WTC11 (cell line): ENCODE results near the gene ABCG4.

Experiments
- CREM ChIP-seq: sonication (generic); formaldehyde crosslinking; IDR thresholded peaks from 2 replicates; pipeline ENCODE4 v1.8.1; 2022; ENCODE audit warnings: mild to moderate bottlenecking, missing genetic modification reagents, moderate library complexity
- CTCF ChIP-seq: fragments of 200-600 bp; IDR thresholded peaks from 2 replicates; pipeline ENCODE4 v1.8.0; 2022; ENCODE audit warnings: antibody characterized with exemption
- ESRRA ChIP-seq: sonication (generic); formaldehyde crosslinking; IDR thresholded peaks from 2 replicates; pipeline ENCODE4 v1.8.1; 2022; ENCODE audit warnings: mild to moderate bottlenecking, missing genetic modification reagents, borderline replicate concordance
- ETV6 ChIP-seq: sonication (generic); formaldehyde crosslinking; IDR thresholded peaks from 2 replicates; pipeline ENCODE4 v1.8.1; 2022; ENCODE audit warnings: mild to moderate bottlenecking, missing genetic modification reagents
- JUN ChIP-seq: sonication (generic); formaldehyde crosslinking; IDR thresholded peaks from 2 replicates; pipeline ENCODE4 v1.8.0; 2023; ENCODE audit warnings: mild to moderate bottlenecking, missing genetic modification reagents
- NFE2L1 ChIP-seq: sonication (generic); formaldehyde crosslinking; IDR thresholded peaks from 2 replicates; pipeline ENCODE4 v1.8.1; 2023; ENCODE audit warnings: missing genetic modification reagents
- NR2C2 ChIP-seq: sonication (generic); formaldehyde crosslinking; IDR thresholded peaks from 2 replicates; pipeline ENCODE4 v1.8.0; 2022; ENCODE audit warnings: mild to moderate bottlenecking, missing genetic modification reagents
- SOX15 ChIP-seq: fragments of 250-450 bp; sonication (Bioruptor Pico); IDR thresholded peaks from 2 replicates; pipeline ENCODE4 v1.9.0; 2021; ENCODE audit warnings: mild to moderate bottlenecking
- SP1 ChIP-seq: sonication (generic); formaldehyde crosslinking; conservative IDR thresholded peaks from 2 replicates; pipeline ENCODE4 v1.8.1; 2022; ENCODE audit warnings: missing genetic modification reagents
- ZNF121 ChIP-seq: sonication (generic); formaldehyde crosslinking; IDR thresholded peaks from 2 replicates; pipeline ENCODE4 v1.8.0; 2023; ENCODE audit warnings: missing genetic modification reagents
- ZNF219 ChIP-seq: sonication (generic); formaldehyde crosslinking; IDR thresholded peaks from 2 replicates; pipeline ENCODE4 v1.8.0; 2023; ENCODE audit warnings: missing genetic modification reagents, mild to moderate bottlenecking, borderline replicate concordance
- TF ChIP-seq, protein P1 (sequence below): sonication (generic); formaldehyde crosslinking; IDR thresholded peaks from 2 replicates; pipeline ENCODE4 v1.8.1; 2023; ENCODE audit warnings: mild to moderate bottlenecking, missing genetic modification reagents

DNA sequence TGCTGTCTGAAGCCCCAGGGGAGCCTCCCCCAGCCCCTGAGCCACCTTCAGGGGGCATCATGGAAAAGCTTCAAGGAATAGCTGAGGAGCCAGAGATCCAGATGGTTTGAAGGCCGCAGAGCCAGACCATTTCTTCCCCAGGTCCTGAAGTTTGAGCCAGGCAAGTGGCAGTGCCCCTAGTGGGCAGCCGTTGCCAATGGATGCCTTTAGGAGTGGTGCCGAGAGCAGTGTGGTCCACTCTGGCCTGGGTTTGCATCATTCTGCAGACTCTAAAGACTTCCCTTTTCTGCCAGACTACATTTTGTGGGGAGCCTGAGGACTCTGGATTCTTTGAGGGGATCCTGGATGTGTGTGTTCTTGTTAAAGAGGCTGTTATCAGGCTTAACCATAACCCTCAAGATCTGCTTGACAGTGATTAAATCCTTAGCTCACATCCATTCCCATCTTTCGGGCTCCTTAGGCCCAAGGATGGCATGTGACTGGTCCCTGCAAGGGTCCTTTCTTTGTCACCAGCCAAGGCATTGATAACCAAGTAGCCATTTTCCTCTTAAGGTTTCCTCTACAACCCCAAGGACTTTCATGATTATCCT lies 14.4 kb upstream of the ABCG4 start:
- TF ChIP-seq CTCF (no peak; the same call in 1 of the 2 replicates), ESRRA (CRISPR knock-in tag) (no peak), JUN (CRISPR knock-in tag) (no peak), NR2C2 (CRISPR knock-in tag) (no peak), ETV6 (CRISPR knock-in tag) (no peak), NFE2L1 (CRISPR knock-in tag) (no peak), ZNF219 (CRISPR knock-in tag) (no peak), SOX15 (no peak), ZNF121 (CRISPR knock-in tag) (no peak), CREM (CRISPR knock-in tag) (no peak), SP1 (CRISPR knock-in tag) (no peak)
- TF ChIP-seq, protein P1, sequence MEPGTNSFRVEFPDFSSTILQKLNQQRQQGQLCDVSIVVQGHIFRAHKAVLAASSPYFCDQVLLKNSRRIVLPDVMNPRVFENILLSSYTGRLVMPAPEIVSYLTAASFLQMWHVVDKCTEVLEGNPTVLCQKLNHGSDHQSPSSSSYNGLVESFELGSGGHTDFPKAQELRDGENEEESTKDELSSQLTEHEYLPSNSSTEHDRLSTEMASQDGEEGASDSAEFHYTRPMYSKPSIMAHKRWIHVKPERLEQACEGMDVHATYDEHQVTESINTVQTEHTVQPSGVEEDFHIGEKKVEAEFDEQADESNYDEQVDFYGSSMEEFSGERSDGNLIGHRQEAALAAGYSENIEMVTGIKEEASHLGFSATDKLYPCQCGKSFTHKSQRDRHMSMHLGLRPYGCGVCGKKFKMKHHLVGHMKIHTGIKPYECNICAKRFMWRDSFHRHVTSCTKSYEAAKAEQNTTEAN (CRISPR knock-in tag) = no peak
